PC-3 (cell line): ENCODE data around the gene KCTD5.
"Not testable (repeated sequence)": the region's sequence is repeated elsewhere in the genome, so short reads cannot be mapped to it uniquely, and the experiment has no call there.

Experiments
- CTCF ChIP-seq: fragments of 300-600 bp; sonication (generic); conservative IDR thresholded peaks from 2 replicates; pipeline ENCODE4 v1.5.1; 2017; ENCODE audit warnings: antibody characterized with exemption, low read depth, mild to moderate bottlenecking, low read length
- EZH2 ChIP-seq: fragments of 300-600 bp; sonication (generic); IDR thresholded peaks from one replicate; pipeline ENCODE4 v1.6.1; 2017; ENCODE audit warnings: antibody characterized with exemption, mild to moderate bottlenecking, low read length; ENCODE audit not compliant: unreplicated experiment
- EZH2phosphoT487 ChIP-seq: fragments of 300-600 bp; sonication (generic); IDR thresholded peaks from 2 replicates; pipeline ENCODE4 v1.6.1; 2018; ENCODE audit warnings: mild to moderate bottlenecking, antibody characterized with exemption, low read length, borderline replicate concordance

DNA sequence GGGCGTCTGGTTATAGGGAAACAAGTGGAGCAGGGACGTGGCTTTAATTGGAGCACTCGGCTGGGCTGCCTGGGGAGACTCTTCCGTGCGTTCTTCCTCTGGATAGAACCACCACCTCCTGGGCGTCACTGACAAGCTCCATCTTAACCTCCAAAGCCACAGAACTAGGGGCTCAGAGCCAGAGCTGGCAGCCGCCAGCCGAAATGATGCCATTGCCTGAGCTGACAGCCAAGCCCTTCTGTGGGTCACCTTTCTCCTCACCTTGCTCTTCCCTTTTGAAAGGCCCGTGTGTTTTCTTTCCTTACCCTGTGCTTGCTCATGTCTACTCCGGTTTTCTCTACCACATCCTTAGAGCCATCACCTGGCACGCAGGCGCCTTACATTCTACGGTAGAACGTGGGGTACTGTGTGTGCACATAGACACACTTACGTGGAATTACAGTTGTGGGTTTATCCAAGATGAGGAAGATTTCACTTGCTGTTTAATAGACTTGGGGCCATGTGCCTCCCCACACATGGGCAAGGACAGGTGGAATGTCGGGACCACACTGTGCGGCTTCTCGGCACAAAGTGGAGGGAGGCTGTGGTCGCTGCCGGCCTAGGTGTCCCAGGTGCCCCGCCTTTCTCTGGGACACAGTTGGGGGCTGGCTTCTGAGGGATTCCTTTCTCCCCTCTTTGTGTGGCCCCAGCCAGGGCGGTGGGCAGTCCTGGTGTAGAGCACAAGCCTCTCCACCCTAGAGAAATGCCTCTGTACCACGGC lies 3.9 kb upstream of the KCTD5 start:
- not testable (repeated sequence) for TF ChIP-seq EZH2, CTCF, EZH2phosphoT487
